PC-3 (cell line): Measurements from ENCODE around the gene RGS9BP. TPM values are rescaled to one million over a fixed set of nuclear protein-coding genes. Genes with fewer than 3 reads are reported as not detected.

Source experiments
- ATAC-seq: fragments of 200-7000 bp; cut with Tn5 transposase; 2 replicates; pipeline ENCODE4 v1.9.1; 2020; ENCODE audit warnings: mild to moderate bottlenecking, moderate library complexity
- BruUV-seq: library from RNA; stranded (reverse); fragments of 400-500 nt; replicated peaks from 2 replicates; lab custom pipeline; 2021; lab: Mats Ljungman, UMichigan
- CTCF ChIA-PET: fragments of 300-600 bp; sonication (Branson Sonifier 250); formaldehyde crosslinking; loops from one replicate; lab custom pipeline; 2022; ENCODE audit warnings: antibody characterized with exemption; lab: Charles Lee
- POLR2A ChIA-PET: fragments of 300-600 bp; sonication (Branson Sonifier 250); formaldehyde crosslinking; loops from one replicate; lab custom pipeline; 2022; ENCODE audit warnings: antibody characterized with exemption; ENCODE audit not compliant: unreplicated experiment; lab: Charles Lee
- DNase-seq: peaks from one replicate; pipeline ENCODE4 v3.0.0-alpha.2; 2015
- H2AFZ ChIP-seq: fragments of 300-600 bp; sonication (generic); 2 replicates; pipeline ENCODE4 v1.6.0; 2016; ENCODE audit warnings: antibody characterized with exemption, low read length
- H3F3A ChIP-seq: fragments of 300-600 bp; sonication (generic); one replicate; pipeline ENCODE4 v1.6.0; 2017; ENCODE audit warnings: antibody characterized with exemption, low read length, control low read depth, mild to moderate bottlenecking; ENCODE audit not compliant: unreplicated experiment
- H3K27ac ChIP-seq: fragments of 300-600 bp; sonication (generic); 2 replicates; pipeline ENCODE4 v1.5.1; 2016; ENCODE audit warnings: mild to moderate bottlenecking, low read length
- H3K27me3 ChIP-seq: fragments of 300-600 bp; sonication (generic); 2 replicates; pipeline ENCODE4 v1.6.1; 2016; ENCODE audit warnings: low read length, mixed read lengths
- H3K36me3 ChIP-seq: fragments of 300-600 bp; sonication (generic); 2 replicates; pipeline ENCODE4 v1.6.1; 2016; ENCODE audit warnings: low read depth, mixed run types, low read length, mixed read lengths
- H3K4me1 ChIP-seq: fragments of 300-600 bp; sonication (generic); 2 replicates; pipeline ENCODE4 v1.5.1; 2016; ENCODE audit warnings: low read length; ENCODE audit not compliant: insufficient read depth
- H3K4me2 ChIP-seq: fragments of 300-600 bp; sonication (generic); 2 replicates; pipeline ENCODE4 v1.6.0; 2016; ENCODE audit warnings: low read length
- H3K4me3 ChIP-seq: fragments of 300-600 bp; sonication (generic); 2 replicates; pipeline ENCODE4 v1.5.1; 2016; ENCODE audit warnings: mild to moderate bottlenecking, low read length, mixed read lengths
- H3K79me2 ChIP-seq: fragments of 300-600 bp; sonication (generic); 2 replicates; pipeline ENCODE4 v1.6.1; 2017; ENCODE audit warnings: low read length, mixed read lengths
- H3K9ac ChIP-seq: fragments of 300-600 bp; sonication (generic); 2 replicates; pipeline ENCODE4 v1.6.0; 2016; ENCODE audit warnings: mild to moderate bottlenecking, low read length
- H3K9me2 ChIP-seq: fragments of 300-600 bp; sonication (generic); replicated peaks from 2 replicates; pipeline ENCODE4 v1.6.1; 2016; ENCODE audit warnings: mixed run types, low read length, mixed read lengths
- H3K9me3 ChIP-seq: fragments of 300-600 bp; sonication (generic); 2 replicates; pipeline ENCODE4 v1.6.1; 2016; ENCODE audit warnings: low read length, mixed read lengths
- H4K20me1 ChIP-seq: fragments of 300-600 bp; sonication (generic); 2 replicates; pipeline ENCODE4 v1.6.1; 2016; ENCODE audit warnings: low read length, mixed read lengths
- CTCF ChIP-seq: fragments of 300-600 bp; sonication (generic); conservative IDR thresholded peaks from 2 replicates; pipeline ENCODE4 v1.5.1; 2017; ENCODE audit warnings: antibody characterized with exemption, low read depth, mild to moderate bottlenecking, low read length
- EZH2 ChIP-seq: fragments of 300-600 bp; sonication (generic); IDR thresholded peaks from one replicate; pipeline ENCODE4 v1.6.1; 2017; ENCODE audit warnings: antibody characterized with exemption, mild to moderate bottlenecking, low read length; ENCODE audit not compliant: unreplicated experiment
- EZH2phosphoT487 ChIP-seq: fragments of 300-600 bp; sonication (generic); IDR thresholded peaks from 2 replicates; pipeline ENCODE4 v1.6.1; 2018; ENCODE audit warnings: mild to moderate bottlenecking, antibody characterized with exemption, low read length, borderline replicate concordance
- intact Hi-C: fragments of 100-400 bp; cut with micrococcal nuclease; formaldehyde crosslinking; loops from 2 replicates; pipeline ENCODE4 v1.9.0; 2023
- total RNA-seq: library from RNA; depleted of rRNA; stranded (reverse); fragments of >200 nt; gene quantifications from 2 replicates; pipeline ENCODE4 v1.2.3, GENCODE V29; 2014

The RGS9BP gene
- total RNA-seq, 1 experiment from 2014 or later, result 1.6 TPM

GRCh38 chr19:32658075-32658474 lies 17.6 kb upstream of the RGS9BP start:
- H3K4me3 ChIP-seq, result no peak overlapping the region
- intact Hi-C loops, result no loop called here
- POLR2A ChIA-PET, result no interaction called here
- H3K79me2 ChIP-seq, result peaks cover 13% of the 10 kb centered on the region
- DNase-seq, result no peak
- H3K27ac ChIP-seq, result no peak overlapping the region
- no TSS peak for BruUV-seq
- ATAC-seq, result no peak
- no peaks in the 10 kb centered on the region for H3K36me3 ChIP-seq
- no peaks in the 10 kb centered on the region for H4K20me1 ChIP-seq
- H3K9me3 ChIP-seq, result no peaks in the 10 kb centered on the region
- TF ChIP-seq EZH2phosphoT487, result no peak
- no peak for TF ChIP-seq CTCF
- no peak for TF ChIP-seq EZH2
- no peak overlapping the region for H3K9ac ChIP-seq
- no peak overlapping the region for H3K4me2 ChIP-seq
- H3K9me2 ChIP-seq, result no peaks in the 10 kb centered on the region
- H3K27me3 ChIP-seq, result no peaks in the 10 kb centered on the region
- H3F3A ChIP-seq, result no peaks in the 10 kb centered on the region
- CTCF ChIA-PET, result no interaction called here
- H3K4me1 ChIP-seq, result no peaks in the 10 kb centered on the region
- no peak overlapping the region for H2AFZ ChIP-seq

- ChIA-PET POLR2A (no interaction called here), CTCF (no interaction called here)
- Histone ChIP-seq H3K27me3 (no peaks in the 10 kb centered on the region), H4K20me1 (no peaks in the 10 kb centered on the region), H2AFZ (no peak overlapping the region), H3K4me2 (no peak overlapping the region), H3K27ac (no peak overlapping the region), H3K9ac (no peak overlapping the region), H3F3A (no peaks in the 10 kb centered on the region), H3K36me3 (no peaks in the 10 kb centered on the region), H3K4me3 (no peak overlapping the region), H3K4me1 (no peaks in the 10 kb centered on the region), H3K9me3 (no peaks in the 10 kb centered on the region), H3K79me2 (peaks cover 17% of the 10 kb centered on the region), H3K9me2 (no peaks in the 10 kb centered on the region)
- intact Hi-C loops, result no loop called here
- ATAC-seq (no peak), DNase-seq (no peak)
- no peak for TF ChIP-seq EZH2
- no peak for TF ChIP-seq EZH2phosphoT487
- no peak for TF ChIP-seq CTCF
- BruUV-seq, result no TSS peak
Observed at GRCh38 chr19:32658527-32658926, 17.1 kb upstream of the RGS9BP start.

- DNase-seq (no peak), ATAC-seq (no peak)
- no peaks in the 10 kb centered on the region for H3K27me3 ChIP-seq
- no peak overlapping the region for H3K9ac ChIP-seq
- no peaks in the 10 kb centered on the region for H4K20me1 ChIP-seq
- TF ChIP-seq EZH2phosphoT487 (no peak), CTCF (no peak), EZH2 (no peak)
- H3F3A ChIP-seq, result no peaks in the 10 kb centered on the region
- H3K4me1 ChIP-seq, result no peaks in the 10 kb centered on the region
- CTCF ChIA-PET, result no interaction called here
- POLR2A ChIA-PET, result no interaction called here
- BruUV-seq, result no TSS peak
- no peaks in the 10 kb centered on the region for H3K9me2 ChIP-seq
- H2AFZ ChIP-seq, result no peak overlapping the region
- H3K9me3 ChIP-seq, result no peaks in the 10 kb centered on the region
- no peaks in the 10 kb centered on the region for H3K36me3 ChIP-seq
- H3K27ac ChIP-seq, result no peak overlapping the region
- peaks cover 20% of the 10 kb centered on the region for H3K79me2 ChIP-seq
- H3K4me3 ChIP-seq, result no peak overlapping the region
- intact Hi-C loops, result no loop called here
- no peak overlapping the region for H3K4me2 ChIP-seq
Observed at GRCh38 chr19:32661318-32661717, 14.3 kb upstream of the RGS9BP start.
